ENCODE measurements around the gene FSTL4.

Gene FSTL4

DNA sequence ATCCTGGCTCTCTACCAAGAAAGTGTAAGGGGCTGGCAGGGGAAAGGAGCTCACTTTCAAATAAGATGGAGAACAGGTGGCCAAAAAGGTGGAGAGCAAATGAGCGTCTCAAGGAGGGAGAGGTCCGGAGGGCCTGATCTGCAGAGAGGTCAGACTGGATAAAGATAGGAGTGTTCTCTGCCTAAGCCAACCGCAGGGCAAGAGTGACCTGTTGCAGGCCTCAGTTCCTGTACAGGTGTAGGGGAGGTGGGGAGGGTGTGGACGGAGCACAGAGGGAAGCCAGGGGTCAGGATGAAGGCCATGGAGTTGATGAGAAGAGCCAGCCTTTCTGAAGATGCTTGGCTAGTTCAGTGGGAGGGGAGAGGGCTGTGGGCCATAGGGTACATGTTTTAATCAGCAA, 320.8 kb downstream of the FSTL4 start:
- TF ChIP-seq, protein P1, sequence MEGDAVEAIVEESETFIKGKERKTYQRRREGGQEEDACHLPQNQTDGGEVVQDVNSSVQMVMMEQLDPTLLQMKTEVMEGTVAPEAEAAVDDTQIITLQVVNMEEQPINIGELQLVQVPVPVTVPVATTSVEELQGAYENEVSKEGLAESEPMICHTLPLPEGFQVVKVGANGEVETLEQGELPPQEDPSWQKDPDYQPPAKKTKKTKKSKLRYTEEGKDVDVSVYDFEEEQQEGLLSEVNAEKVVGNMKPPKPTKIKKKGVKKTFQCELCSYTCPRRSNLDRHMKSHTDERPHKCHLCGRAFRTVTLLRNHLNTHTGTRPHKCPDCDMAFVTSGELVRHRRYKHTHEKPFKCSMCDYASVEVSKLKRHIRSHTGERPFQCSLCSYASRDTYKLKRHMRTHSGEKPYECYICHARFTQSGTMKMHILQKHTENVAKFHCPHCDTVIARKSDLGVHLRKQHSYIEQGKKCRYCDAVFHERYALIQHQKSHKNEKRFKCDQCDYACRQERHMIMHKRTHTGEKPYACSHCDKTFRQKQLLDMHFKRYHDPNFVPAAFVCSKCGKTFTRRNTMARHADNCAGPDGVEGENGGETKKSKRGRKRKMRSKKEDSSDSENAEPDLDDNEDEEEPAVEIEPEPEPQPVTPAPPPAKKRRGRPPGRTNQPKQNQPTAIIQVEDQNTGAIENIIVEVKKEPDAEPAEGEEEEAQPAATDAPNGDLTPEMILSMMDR (IDR thresholded peaks at IDR 0.05), result no peak

DNA sequence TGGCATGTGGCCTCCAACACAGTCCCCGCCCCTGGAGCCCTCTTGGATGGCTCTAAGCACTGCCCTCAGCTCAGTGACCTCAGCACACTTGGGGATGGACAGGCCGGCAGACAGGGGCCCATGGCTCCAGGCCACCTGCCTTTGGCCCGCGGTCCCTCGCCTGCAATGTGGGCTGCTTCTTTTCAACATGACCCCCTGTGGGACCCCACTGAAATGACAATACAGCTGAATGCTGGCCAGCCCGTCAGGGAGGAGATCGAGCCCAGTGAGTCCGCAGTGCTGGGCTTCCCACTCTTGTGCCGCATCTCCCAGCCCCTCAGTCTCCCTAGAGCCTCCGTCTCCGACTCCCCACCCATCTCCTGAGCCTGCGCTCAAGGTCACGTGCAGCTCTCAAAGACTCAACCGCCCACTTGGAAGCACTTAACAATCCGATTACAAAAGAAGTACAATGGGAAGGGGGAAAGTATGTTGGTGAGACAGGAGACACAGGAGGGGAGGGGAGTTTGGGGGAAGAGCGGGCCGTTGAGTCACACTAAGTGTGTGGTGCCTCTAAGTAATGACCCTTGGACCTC, 321.6 kb downstream of the FSTL4 start:
- TF ChIP-seq, protein P1 (IDR thresholded peaks at IDR 0.05), result no peak

DNA sequence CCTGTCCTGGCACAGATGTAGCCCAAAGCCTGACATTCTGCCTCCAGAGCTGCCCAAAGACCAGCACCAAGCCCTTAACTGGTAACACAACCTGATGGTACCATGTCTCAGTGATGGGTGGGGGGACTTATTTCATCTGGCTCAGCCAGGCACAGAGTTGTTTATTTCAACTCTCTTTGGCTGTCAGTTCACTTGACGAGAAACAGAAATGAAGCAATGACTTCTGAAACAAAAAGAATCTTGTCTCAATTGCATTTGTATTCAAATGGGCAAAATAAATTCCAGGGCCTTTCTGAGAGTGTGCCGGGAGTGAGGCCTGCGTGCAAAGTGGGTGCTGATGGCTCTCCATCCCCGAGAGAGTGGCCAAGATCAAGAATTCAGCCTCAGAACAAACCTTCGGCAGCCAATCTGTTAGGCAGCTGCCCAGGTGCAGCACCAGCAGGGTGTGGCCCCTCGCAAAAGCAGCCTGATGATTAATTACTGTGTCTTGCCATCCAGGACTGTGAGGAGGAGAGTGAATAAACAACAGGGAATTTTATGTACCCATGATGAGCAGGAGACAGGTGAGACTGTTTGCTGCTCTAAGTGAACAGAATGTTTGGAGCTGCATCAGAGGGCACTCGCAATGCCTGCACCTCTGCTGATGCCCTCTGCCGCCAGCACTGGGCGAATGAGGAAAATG, 322.5 kb downstream of the FSTL4 start:
- TF ChIP-seq, protein P1 (IDR thresholded peaks at IDR 0.05), result no peak

DNA sequence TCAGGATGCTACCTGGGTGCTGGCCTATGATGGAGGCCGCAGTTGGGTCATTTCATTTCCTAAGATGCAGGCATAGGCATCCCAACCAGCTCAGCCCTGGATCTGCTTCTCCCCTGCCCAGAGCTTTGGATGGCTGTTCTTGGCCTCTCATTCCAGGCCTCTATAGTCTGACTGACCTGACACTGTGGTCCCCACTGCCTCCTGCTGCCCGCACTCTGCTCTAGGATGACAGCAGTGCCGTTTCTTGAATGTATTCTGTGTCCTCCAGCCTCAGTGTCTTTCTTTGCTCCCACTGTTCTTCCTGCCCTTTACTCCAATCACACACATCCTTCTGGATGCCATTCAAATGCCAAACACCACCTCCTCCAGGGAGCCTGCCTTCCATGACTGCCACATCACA, 324.8 kb downstream of the FSTL4 start:
- TF ChIP-seq, protein P1 (IDR thresholded peaks at IDR 0.05), result peak; percentile 67

DNA sequence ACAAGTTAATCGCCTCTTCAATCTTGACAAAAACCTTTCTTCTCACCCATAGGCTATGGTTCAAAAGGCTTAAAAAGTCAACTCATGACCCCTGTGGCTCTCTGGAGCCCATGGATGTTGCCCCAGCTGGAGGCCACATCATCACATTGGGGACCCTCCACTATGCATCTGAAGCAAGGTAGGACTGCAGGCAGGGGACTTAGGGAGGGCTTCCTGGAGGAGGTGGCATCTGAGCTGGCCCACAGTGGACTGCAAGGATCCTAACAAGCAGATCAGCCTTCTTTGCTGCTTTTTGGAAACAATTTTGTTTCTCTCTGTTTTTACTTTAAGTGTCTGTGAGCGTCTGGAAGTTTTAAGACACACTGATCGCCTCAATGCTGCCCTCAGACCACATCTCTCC, 325.9 kb downstream of the FSTL4 start:
- TF ChIP-seq, protein P1 (IDR thresholded peaks at IDR 0.05), result no peak

DNA sequence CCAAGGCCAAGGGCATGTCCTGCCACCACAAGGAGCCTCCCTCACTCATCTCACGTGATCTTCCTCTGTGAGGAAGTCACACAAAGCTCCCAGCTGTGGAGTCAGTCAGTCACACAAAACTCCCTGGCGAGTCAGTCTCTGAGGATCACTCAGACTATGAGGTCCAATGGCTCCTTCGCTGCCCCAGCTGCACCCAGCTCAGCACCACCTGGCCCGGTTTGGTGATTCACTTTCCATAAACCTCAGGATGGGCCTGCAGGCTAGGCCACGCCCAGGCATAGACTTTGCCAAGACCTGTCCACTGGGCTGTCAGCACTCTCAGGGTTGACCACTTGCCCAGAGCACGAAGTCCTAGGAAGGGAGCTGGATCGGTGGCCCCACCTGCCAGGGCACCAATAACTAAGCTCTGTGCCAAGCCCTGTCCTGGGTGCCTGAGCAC, 326.7 kb downstream of the FSTL4 start:
- TF ChIP-seq, protein P1 (IDR thresholded peaks at IDR 0.05), result no peak

DNA sequence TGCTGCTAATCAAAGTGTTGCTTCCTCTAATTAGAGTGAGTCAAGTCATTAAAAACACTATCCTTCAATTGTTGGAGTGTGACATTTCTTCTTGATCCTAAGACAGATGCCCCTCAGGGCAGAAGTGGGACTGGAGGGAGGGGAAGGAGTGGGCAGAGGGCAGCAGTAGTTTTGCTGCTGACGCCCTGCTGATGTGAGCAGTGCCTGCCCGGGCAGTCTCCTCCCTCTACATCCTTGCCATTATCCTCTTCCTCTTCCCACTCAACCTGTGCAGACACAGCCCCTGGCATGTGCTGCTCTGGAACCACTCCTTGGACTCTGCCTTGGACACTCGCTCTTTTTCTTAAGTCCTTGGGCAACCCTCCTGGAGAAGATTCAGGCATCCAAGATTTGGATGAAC, 328.0 kb downstream of the FSTL4 start:
- TF ChIP-seq, protein P1 (IDR thresholded peaks at IDR 0.05), result no peak

Data from LNCAP (cell line).